Ectodermal cell (in vitro differentiated cells): ENCODE data around the gene MSH2.
"Not testable (repeated sequence)": the region's sequence is repeated elsewhere in the genome, so short reads cannot be mapped to it uniquely, and the experiment has no call there.

Experiments used
- H3K27ac ChIP-seq: 2 replicates; pipeline ENCODE4 v1.7.0; 2013; ENCODE audit warnings: mild to moderate bottlenecking, low read depth, low read length; ENCODE audit not compliant: insufficient read depth, poor library complexity, severe bottlenecking
- H3K27me3 ChIP-seq: 2 replicates; pipeline ENCODE4 v1.7.0; 2013; ENCODE audit warnings: mild to moderate bottlenecking, low read length; ENCODE audit not compliant: insufficient read depth, control insufficient read depth, poor library complexity, severe bottlenecking
- H3K36me3 ChIP-seq: one replicate; pipeline ENCODE4 v1.7.0; 2013; ENCODE audit warnings: low read length; ENCODE audit not compliant: control insufficient read depth, insufficient read depth
- H3K4me1 ChIP-seq: one replicate; pipeline ENCODE4 v1.7.0; 2013; ENCODE audit warnings: low read length; ENCODE audit not compliant: control insufficient read depth, insufficient read depth
- H3K4me3 ChIP-seq: 2 replicates; pipeline ENCODE4 v1.7.0; 2013; ENCODE audit warnings: low read depth, low read length, control low read depth; ENCODE audit not compliant: insufficient read depth
- H3K9me3 ChIP-seq: 2 replicates; pipeline ENCODE4 v1.7.0; 2013; ENCODE audit warnings: mild to moderate bottlenecking, low read length, moderate library complexity; ENCODE audit not compliant: control insufficient read depth
- WGBS, 2 experiments: methylation state at CpG; one replicate each; pipeline ENCODE4 v1.1.7; 2013; ENCODE audit warnings: missing lambda C conversion rate in 2 of 2; 5-methylcytosine and 5-hydroxymethylcytosine counted together

Gene MSH2

GRCh38 chr2:47405757-47406156 lies 2.8 kb downstream of the MSH2 start:
- Histone ChIP-seq H3K9me3 (no peaks in the 10 kb centered on the region), H3K27ac (no peak overlapping the region), H3K27me3 (no peaks in the 10 kb centered on the region), H3K4me3 (no peak overlapping the region), H3K36me3 (peaks cover 12% of the 10 kb centered on the region), H3K4me1 (no peaks in the 10 kb centered on the region)
- WGBS, 2 experiments: 90 to 98% methylated on average over 2 of the region's 2 CpGs

GRCh38 chr2:47406649-47407330 lies 3.8 kb downstream of the MSH2 start:
- H3K4me3 ChIP-seq, H3K27ac ChIP-seq, H3K9me3 ChIP-seq, H3K27me3 ChIP-seq, H3K4me1 ChIP-seq: not testable (repeated sequence)
- WGBS, 2 experiments: 79 to 86% methylated on average over 3 of the region's 3 CpGs
- H3K36me3 ChIP-seq: peaks cover 22% of the 10 kb centered on the region

GRCh38 chr2:47407976-47408375 lies 5.0 kb downstream of the MSH2 start:
- H3K4me3 ChIP-seq, H3K4me1 ChIP-seq, H3K9me3 ChIP-seq, H3K27ac ChIP-seq, H3K27me3 ChIP-seq: not testable (repeated sequence)
- H3K36me3 ChIP-seq: peaks cover 28% of the 10 kb centered on the region
- WGBS, 2 experiments: 82 to 100% methylated on average over 2 of the region's 2 CpGs

GRCh38 chr2:47414682-47415458 lies 11.9 kb downstream of the MSH2 start:
- H3K4me1 ChIP-seq: no peaks in the 10 kb centered on the region
- 87 to 93% methylated on average over 6 of the region's 7 CpGs for WGBS, 2 experiments
- no peak overlapping the region for H3K4me3 ChIP-seq
- H3K27me3 ChIP-seq: no peaks in the 10 kb centered on the region
- H3K27ac ChIP-seq: no peak overlapping the region
- H3K9me3 ChIP-seq: no peaks in the 10 kb centered on the region
- peaks cover 36% of the 10 kb centered on the region for H3K36me3 ChIP-seq

- H3K27me3 ChIP-seq: no peaks in the 10 kb centered on the region
- H3K27ac ChIP-seq: no peak overlapping the region
- no peaks in the 10 kb centered on the region for H3K4me1 ChIP-seq
- no peaks in the 10 kb centered on the region for H3K9me3 ChIP-seq
- WGBS, 2 experiments: 69 to 71% methylated on average over 2 of the region's 2 CpGs
- peaks cover 37% of the 10 kb centered on the region for H3K36me3 ChIP-seq
- no peak overlapping the region for H3K4me3 ChIP-seq
Observed at GRCh38 chr2:47420214-47420613, 17.3 kb downstream of the MSH2 start.

- H3K4me3 ChIP-seq, H3K27ac ChIP-seq, H3K9me3 ChIP-seq, H3K27me3 ChIP-seq, H3K4me1 ChIP-seq: not testable (repeated sequence)
- peaks cover 37% of the 10 kb centered on the region for H3K36me3 ChIP-seq
- 82 to 88% methylated on average over 10 of the region's 10 CpGs for WGBS, 2 experiments
Observed at GRCh38 chr2:47420683-47421082, 17.7 kb downstream of the MSH2 start.

- WGBS, 2 experiments: 95 to 96% methylated on average over 4 of the region's 4 CpGs
- Histone ChIP-seq H3K4me1 (no peaks in the 10 kb centered on the region), H3K36me3 (peaks cover 43% of the 10 kb centered on the region), H3K4me3 (no peak overlapping the region), H3K27me3 (no peaks in the 10 kb centered on the region), H3K9me3 (no peaks in the 10 kb centered on the region), H3K27ac (no peak overlapping the region)
Observed at GRCh38 chr2:47422016-47422415, 19.1 kb downstream of the MSH2 start.

- H3K36me3 ChIP-seq: peaks cover 43% of the 10 kb centered on the region
- no peaks in the 10 kb centered on the region for H3K27me3 ChIP-seq
- H3K4me3 ChIP-seq: no peak overlapping the region
- H3K9me3 ChIP-seq: no peaks in the 10 kb centered on the region
- H3K4me1 ChIP-seq: no peaks in the 10 kb centered on the region
- 97 to 100% methylated on average over 2 of the region's 2 CpGs for WGBS, 2 experiments
- H3K27ac ChIP-seq: no peak overlapping the region
Observed at GRCh38 chr2:47422560-47422959, 19.6 kb downstream of the MSH2 start.

GRCh38 chr2:47426786-47427185 lies 23.8 kb downstream of the MSH2 start:
- Histone ChIP-seq H3K4me3 (no peak overlapping the region), H3K27me3 (no peaks in the 10 kb centered on the region), H3K36me3 (peaks cover 60% of the 10 kb centered on the region), H3K4me1 (no peaks in the 10 kb centered on the region), H3K27ac (no peak overlapping the region), H3K9me3 (no peaks in the 10 kb centered on the region)
- 94 to 98% methylated on average over 4 of the region's 4 CpGs for WGBS, 2 experiments

- no peaks in the 10 kb centered on the region for H3K4me1 ChIP-seq
- no peaks in the 10 kb centered on the region for H3K9me3 ChIP-seq
- 96 to 98% methylated on average over 6 of the region's 6 CpGs for WGBS, 2 experiments
- no peaks in the 10 kb centered on the region for H3K27me3 ChIP-seq
- H3K27ac ChIP-seq: no peak overlapping the region
- no peak overlapping the region for H3K4me3 ChIP-seq
- peaks cover 46% of the 10 kb centered on the region for H3K36me3 ChIP-seq
Observed at GRCh38 chr2:47429795-47430194, 26.8 kb downstream of the MSH2 start.
